Activated CD4-positive, CD25-positive, alpha-beta regulatory T cell treated with anti-CD3 and anti-CD28 coated beads, Interleukin-2, amount 50 U/mL, for 16 hours (primary cell): ENCODE measurements around the gene CCDC27.
A peak's percentile ranks its signal among the peaks of the same experiment; 100 is the strongest.
"Not testable (repeated sequence)": the region's sequence is repeated elsewhere in the genome, so short reads cannot be mapped to it uniquely, and the experiment has no call there.

Experiments
- DNase-seq: peaks from one replicate; pipeline ENCODE4 v3.0.0-alpha.2; 2020; ENCODE audit warnings: low read depth, low spot score

CCDC27 gene

GRCh38 chr1:3735688-3736087 is 16.6 kb upstream of the CCDC27 start:
- no peak for DNase-seq

GRCh38 chr1:3736131-3736561 is 16.1 kb upstream of the CCDC27 start:
- no peak for DNase-seq

- no peak for DNase-seq
Observed at GRCh38 chr1:3736708-3737107, 15.5 kb upstream of the CCDC27 start.

GRCh38 chr1:3738943-3739342 is 13.3 kb upstream of the CCDC27 start:
- no peak for DNase-seq

GRCh38 chr1:3740042-3740441 is 12.2 kb upstream of the CCDC27 start:
- no peak for DNase-seq

- DNase-seq = no peak
Observed at GRCh38 chr1:3740752-3741151, 11.5 kb upstream of the CCDC27 start.

GRCh38 chr1:3741566-3742438 is 10.4 kb upstream of the CCDC27 start:
- DNase-seq = no peak

- DNase-seq = no peak
Observed at GRCh38 chr1:3742439-3743298, 9.6 kb upstream of the CCDC27 start.

GRCh38 chr1:3743421-3743820 is 8.8 kb upstream of the CCDC27 start:
- no peak for DNase-seq

GRCh38 chr1:3743826-3744225 is 8.4 kb upstream of the CCDC27 start:
- no peak for DNase-seq

- no peak for DNase-seq
Observed at GRCh38 chr1:3744646-3745045, 7.6 kb upstream of the CCDC27 start.

- no peak for DNase-seq
Observed at GRCh38 chr1:3745071-3745470, 7.2 kb upstream of the CCDC27 start.

- no peak for DNase-seq
Observed at GRCh38 chr1:3745590-3746381, 6.5 kb upstream of the CCDC27 start.

GRCh38 chr1:3746389-3746829 is 5.8 kb upstream of the CCDC27 start:
- DNase-seq = no peak

GRCh38 chr1:3746830-3747521 is 5.3 kb upstream of the CCDC27 start:
- peak; percentile 73 for DNase-seq

GRCh38 chr1:3747522-3747848 is 4.8 kb upstream of the CCDC27 start:
- DNase-seq = no peak

- DNase-seq = no peak
Observed at GRCh38 chr1:3747903-3748302, 4.3 kb upstream of the CCDC27 start.

- DNase-seq = not testable (repeated sequence)
Observed at GRCh38 chr1:3748316-3748900, 3.8 kb upstream of the CCDC27 start.

- no peak for DNase-seq
Observed at GRCh38 chr1:3749512-3749911, 2.7 kb upstream of the CCDC27 start.

- no peak for DNase-seq
Observed at GRCh38 chr1:3750741-3751140, 1.5 kb upstream of the CCDC27 start.
